ENCODE data around the gene TSFM. TPM values are rescaled to one million over a fixed set of nuclear protein-coding genes. Genes with fewer than 3 reads are reported as not detected.

Gene TSFM
- total and polyA plus RNA-seq, 2 of the 13 experiments (the other 11 are each of a cell fraction or from before 2014, with no cell fraction given): 29.8 to 68.3 TPM

- TF ChIP-seq POGK (CRISPR knock-in tag; conservative IDR thresholded peaks at IDR 0.05) (no peak), ZNF576 (CRISPR knock-in tag; IDR thresholded peaks at IDR 0.05) (no peak), ZNF329 (CRISPR knock-in tag; IDR thresholded peaks at IDR 0.05; ENCODE audit: low read depth) (no peak), ZNF337 (CRISPR knock-in tag; IDR thresholded peaks at IDR 0.05; ENCODE audit: borderline replicate concordance, low read depth) (no peak), TEAD2 (CRISPR knock-in tag; IDR thresholded peaks at IDR 0.05) (no peak), PBX3 (CRISPR knock-in tag; IDR thresholded peaks at IDR 0.05; ENCODE audit: borderline replicate concordance) (no peak), CHD4 (IDR thresholded peaks at IDR 0.05; ENCODE audit: borderline replicate concordance, low read length) (no peak), HBP1 (CRISPR knock-in tag; IDR thresholded peaks at IDR 0.05; ENCODE audit: low read depth) (no peak), NONO (IDR thresholded peaks at IDR 0.05) (no peak), NONO (CRISPR knock-in tag; conservative IDR thresholded peaks at IDR 0.05) (0 out of 2 replicates have a peak, but pooled peaks have one; percentile 27), NFE2L2 (IDR thresholded peaks at IDR 0.05; ENCODE audit: low read length) (no peak), ZSCAN25 (CRISPR knock-in tag; IDR thresholded peaks at IDR 0.05) (peak; percentile 87), ZNF446 (CRISPR knock-in tag; IDR thresholded peaks at IDR 0.05) (no peak), ATF7 (IDR thresholded peaks at IDR 0.05) (no peak), ATF7 (CRISPR knock-in tag; IDR thresholded peaks at IDR 0.05) (no peak), ZNF263 (CRISPR knock-in tag; IDR thresholded peaks at IDR 0.05) (no peak), NR0B2 (CRISPR knock-in tag; IDR thresholded peaks at IDR 0.05) (no peak), MEIS1 (CRISPR knock-in tag; IDR thresholded peaks at IDR 0.05; ENCODE audit: borderline replicate concordance) (no peak), HNF1A (IDR thresholded peaks at IDR 0.05; ENCODE audit: low read depth) (no peak), HNF1A (CRISPR knock-in tag; IDR thresholded peaks at IDR 0.05; ENCODE audit: borderline replicate concordance) (no peak), RFX1 (IDR thresholded peaks at IDR 0.05) (peak; percentile 42; the same call in 1 of the 2 replicates), AGO2 (optimal IDR thresholded peaks at IDR 0.05; ENCODE audit: low read depth, low read length) (no peak)
These were observed 47.3 kb upstream of the TSFM start (continued) for GRCh38 chr12:57735198-57735855.
